ENCODE data around the gene TIAL1. TPM values are rescaled to one million over a fixed set of nuclear protein-coding genes. Genes with fewer than 3 reads are reported as not detected.
A peak's percentile ranks its signal among the peaks of the same experiment; 100 is the strongest.
"Not testable (repeated sequence)": the region's sequence is repeated elsewhere in the genome, so short reads cannot be mapped to it uniquely, and the experiment has no call there.

Gene TIAL1
- total RNA-seq, 1 donor from 2014 or later: 43.8 TPM

- TF ChIP-seq CTCF (conservative IDR thresholded peaks at IDR 0.05; ENCODE audit: low read depth, low read length): no peak
- no peak overlapping the region for H3K4me3 ChIP-seq (ENCODE audit: low read depth, low read length)
- DNase-seq (ENCODE audit: low read depth): no peak
Observed at GRCh38 chr10:119625570-119626280, 29.0 kb upstream of the TIAL1 start.

DNA sequence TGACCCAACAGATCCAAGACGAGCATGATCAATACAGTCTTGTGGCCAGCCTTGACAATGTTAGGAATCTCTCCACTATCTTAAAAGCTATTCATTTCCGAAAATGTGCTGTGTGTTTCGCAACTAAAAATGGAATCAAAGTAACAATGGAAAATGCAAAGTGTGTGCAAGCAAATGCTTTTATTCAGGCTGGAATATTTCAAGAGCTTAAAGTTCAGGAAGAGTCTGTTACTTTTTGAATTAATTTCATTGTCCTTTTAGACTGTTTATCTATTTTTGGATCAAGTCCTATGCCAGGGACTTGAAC, 24.3 kb upstream of the TIAL1 start:
- DNase-seq (ENCODE audit: low read depth): no peak
- no peak for TF ChIP-seq CTCF (conservative IDR thresholded peaks at IDR 0.05; ENCODE audit: low read depth, low read length)
- H3K4me3 ChIP-seq (ENCODE audit: low read depth, low read length): no peak overlapping the region

- H3K4me3 ChIP-seq (ENCODE audit: low read depth, low read length): no peak overlapping the region
- DNase-seq (ENCODE audit: low read depth): no peak
- TF ChIP-seq CTCF (conservative IDR thresholded peaks at IDR 0.05; ENCODE audit: low read depth, low read length): no peak
Observed at GRCh38 chr10:119620241-119621077, 23.7 kb upstream of the TIAL1 start.

- DNase-seq (ENCODE audit: low read depth); H3K4me3 ChIP-seq (ENCODE audit: low read depth, low read length): not testable (repeated sequence)
Observed at GRCh38 chr10:119619811-119620210, 23.0 kb upstream of the TIAL1 start.

- TF ChIP-seq CTCF (conservative IDR thresholded peaks at IDR 0.05; ENCODE audit: low read depth, low read length): no peak
- H3K4me3 ChIP-seq (ENCODE audit: low read depth, low read length): no peak overlapping the region
- no peak for DNase-seq (ENCODE audit: low read depth)
Observed at GRCh38 chr10:119619215-119619614, 22.5 kb upstream of the TIAL1 start.

DNA sequence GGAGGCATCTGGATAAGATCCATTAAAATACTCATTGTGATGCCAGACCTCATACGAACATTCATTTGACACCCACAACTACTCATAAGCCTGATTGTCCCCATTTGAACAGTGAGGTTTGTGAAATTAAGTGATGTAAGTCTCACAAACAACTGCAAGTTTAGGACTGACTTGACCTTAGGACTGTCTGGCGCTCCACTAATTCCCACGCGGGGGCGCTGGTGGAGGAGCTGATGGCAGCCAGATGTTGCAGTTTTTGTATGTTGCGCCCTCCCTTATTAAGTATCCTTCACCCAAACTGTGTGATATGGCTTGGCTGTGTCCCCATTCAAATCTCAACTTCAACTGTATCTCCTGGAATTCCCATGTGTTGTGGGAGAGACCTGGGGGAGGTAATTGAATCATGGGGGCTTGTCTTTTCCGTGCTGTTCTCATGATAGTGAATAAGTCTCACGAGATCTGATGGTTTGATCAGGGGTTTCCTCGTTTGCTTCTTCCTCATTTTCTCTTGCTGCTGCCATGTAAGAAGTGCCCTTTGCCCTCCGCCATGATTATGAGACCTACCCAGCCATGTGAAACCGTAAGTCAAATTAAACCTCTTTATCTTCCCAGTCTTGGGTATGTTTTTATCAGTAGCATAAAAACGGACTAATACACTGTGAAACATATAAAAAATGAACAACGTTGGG, 20.3 kb upstream of the TIAL1 start:
- no peak for DNase-seq (ENCODE audit: low read depth)
- peak; percentile 65 for TF ChIP-seq CTCF (conservative IDR thresholded peaks at IDR 0.05; ENCODE audit: low read depth, low read length)

GRCh38 chr10:119614686-119615085, 17.9 kb upstream of the TIAL1 start:
- DNase-seq (ENCODE audit: low read depth): no peak
- no peak for TF ChIP-seq CTCF (conservative IDR thresholded peaks at IDR 0.05; ENCODE audit: low read depth, low read length)
- no peak overlapping the region for H3K4me3 ChIP-seq (ENCODE audit: low read depth, low read length)

More for the DNA sequence above, 20.3 kb upstream of the TIAL1 start:
- H3K4me3 ChIP-seq (ENCODE audit: low read depth, low read length): peak overlapping the region; percentile 16
